IPS-15b (cell line): ENCODE results near the gene LEAP2.

Source experiments
- H3K27me3 ChIP-seq: one replicate; pipeline ENCODE4 v1.6.1; 2013; ENCODE audit warnings: low read length; ENCODE audit not compliant: control insufficient read depth, insufficient read depth
- H3K36me3 ChIP-seq: one replicate; pipeline ENCODE4 v1.6.1; 2013; ENCODE audit warnings: low read length; ENCODE audit not compliant: control insufficient read depth, insufficient read depth
- H3K4me1 ChIP-seq: one replicate; pipeline ENCODE4 v1.6.1; 2013; ENCODE audit warnings: mild to moderate bottlenecking, low read length; ENCODE audit not compliant: control insufficient read depth, insufficient read depth
- H3K4me3 ChIP-seq: one replicate; pipeline ENCODE4 v1.5.1; 2013; ENCODE audit warnings: low read depth, low read length
- H3K9ac ChIP-seq: one replicate; pipeline ENCODE4 v1.6.1; 2013; ENCODE audit warnings: low read depth, mild to moderate bottlenecking, low read length
- H3K9me3 ChIP-seq: one replicate; pipeline ENCODE4 v1.6.1; 2013; ENCODE audit warnings: mild to moderate bottlenecking, low read length; ENCODE audit not compliant: control insufficient read depth, insufficient read depth

The LEAP2 gene

DNA sequence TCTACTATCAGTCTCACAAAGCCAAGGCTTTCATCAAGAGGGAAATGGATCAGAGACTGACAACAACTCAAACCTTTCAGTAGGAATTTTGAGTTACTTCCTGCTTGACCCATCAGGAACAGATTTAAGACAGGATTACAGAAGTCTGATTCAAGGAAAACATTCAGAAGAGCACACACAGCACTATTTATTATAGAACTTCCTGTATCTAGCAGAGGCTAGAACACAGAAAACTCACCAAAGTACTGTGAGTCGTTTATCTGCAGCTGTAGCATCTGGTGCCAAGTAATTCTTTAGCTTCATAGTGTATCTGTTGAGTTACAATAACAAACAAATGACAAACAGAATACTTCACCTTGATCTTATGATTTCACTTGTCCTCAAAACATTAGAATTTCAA, 13.8 kb downstream of the LEAP2 start:
- no peak overlapping the region for H3K9ac ChIP-seq
- H3K27me3 ChIP-seq: no peaks in the 10 kb centered on the region
- H3K9me3 ChIP-seq: no peaks in the 10 kb centered on the region
- no peaks in the 10 kb centered on the region for H3K4me1 ChIP-seq
- peaks cover 13% of the 10 kb centered on the region for H3K36me3 ChIP-seq
- H3K4me3 ChIP-seq: no peak overlapping the region

DNA sequence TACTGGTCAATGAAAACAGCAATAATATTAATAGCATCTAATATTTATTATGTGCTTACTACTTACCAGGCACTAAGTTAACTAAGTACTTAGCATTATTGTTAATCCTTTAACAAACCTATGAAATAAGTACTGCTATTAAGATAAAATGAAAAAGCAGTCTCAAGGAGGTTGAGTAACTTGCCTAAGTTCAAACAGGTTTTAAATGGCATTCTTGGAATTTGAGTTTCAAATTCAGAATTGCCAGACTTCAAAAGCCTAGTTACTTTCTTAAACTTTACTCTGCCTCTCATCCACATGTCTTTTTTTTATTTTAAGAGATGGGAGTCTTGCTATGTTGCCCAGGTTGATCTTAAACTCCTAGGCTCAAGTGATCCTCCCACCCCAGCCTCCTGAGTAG, 16.0 kb downstream of the LEAP2 start:
- H3K4me3 ChIP-seq: no peak overlapping the region
- no peaks in the 10 kb centered on the region for H3K27me3 ChIP-seq
- no peaks in the 10 kb centered on the region for H3K4me1 ChIP-seq
- no peak overlapping the region for H3K9ac ChIP-seq
- H3K9me3 ChIP-seq: no peaks in the 10 kb centered on the region
- H3K36me3 ChIP-seq: peaks cover 13% of the 10 kb centered on the region

DNA sequence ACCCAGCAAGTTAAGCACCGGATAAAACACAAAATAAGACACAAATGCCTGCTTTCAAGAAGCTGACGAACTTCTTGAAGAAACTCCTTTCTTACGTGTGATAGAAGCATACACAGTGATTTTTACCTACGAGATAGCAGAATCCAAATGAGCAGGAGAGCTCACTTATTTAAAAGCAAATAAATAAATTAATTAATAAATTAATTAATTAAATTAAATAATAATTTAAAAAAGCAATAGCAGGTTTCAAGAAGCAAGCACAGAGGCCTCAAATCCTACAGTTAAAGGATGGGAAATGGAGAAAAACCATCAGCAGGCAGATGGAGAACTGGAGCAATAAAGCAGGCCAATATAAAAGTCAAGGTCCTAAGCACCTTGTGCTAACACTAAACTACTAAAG, 17.3 kb downstream of the LEAP2 start:
- Histone ChIP-seq H3K27me3 (no peaks in the 10 kb centered on the region), H3K36me3 (peaks cover 14% of the 10 kb centered on the region), H3K4me1 (no peaks in the 10 kb centered on the region), H3K4me3 (no peak overlapping the region), H3K9ac (no peak overlapping the region), H3K9me3 (no peaks in the 10 kb centered on the region)

DNA sequence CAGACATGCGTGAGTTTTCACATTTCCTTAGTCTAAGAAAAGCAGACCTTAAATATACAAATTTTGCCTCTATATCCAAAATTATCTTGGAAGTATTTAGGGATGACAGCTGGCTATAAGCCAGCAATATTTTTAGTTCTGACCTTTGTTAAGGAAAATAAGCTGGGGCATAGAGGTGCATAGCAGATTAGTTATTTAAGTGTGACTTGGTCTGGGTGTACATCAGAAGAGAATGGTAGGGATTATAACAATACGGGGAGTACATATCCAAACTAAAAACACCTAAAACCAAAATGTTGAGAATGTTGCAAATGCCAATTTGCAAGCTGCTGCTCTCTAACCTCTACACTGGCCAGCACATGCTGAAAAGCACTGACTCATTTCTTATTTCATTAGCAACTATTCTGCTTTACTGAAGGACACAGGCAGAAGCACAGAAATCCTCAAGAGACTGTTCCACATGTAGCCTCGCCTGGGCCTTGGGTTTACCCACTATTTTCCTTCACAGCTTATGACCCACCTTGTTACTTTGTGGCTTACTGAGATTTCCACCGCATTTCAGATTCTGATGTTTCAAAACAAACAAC, 22.3 kb downstream of the LEAP2 start:
- no peaks in the 10 kb centered on the region for H3K4me1 ChIP-seq
- no peaks in the 10 kb centered on the region for H3K9me3 ChIP-seq
- H3K27me3 ChIP-seq: no peaks in the 10 kb centered on the region
- peaks cover 19% of the 10 kb centered on the region for H3K36me3 ChIP-seq
- no peak overlapping the region for H3K4me3 ChIP-seq
- H3K9ac ChIP-seq: no peak overlapping the region

DNA sequence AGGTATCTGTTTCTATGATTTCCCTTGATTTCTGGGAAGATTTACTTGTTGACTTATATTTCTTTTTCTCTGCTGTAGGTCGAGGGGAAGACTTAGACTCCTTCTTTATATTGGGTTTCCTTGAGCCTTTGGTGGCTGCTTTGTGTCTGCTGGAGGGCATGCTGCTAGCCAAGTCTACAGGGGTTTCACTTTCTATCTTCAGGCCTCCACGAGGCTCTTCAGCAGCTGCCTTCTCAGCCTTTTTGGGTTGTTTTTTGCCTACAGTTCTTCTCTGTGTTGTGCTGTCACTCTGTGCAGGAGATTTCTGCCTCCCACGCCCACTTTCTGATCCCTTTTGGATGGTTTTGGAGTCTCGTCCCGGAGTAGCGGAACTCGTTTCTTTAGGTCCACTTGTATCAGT, 23.2 kb downstream of the LEAP2 start:
- H3K36me3 ChIP-seq: peaks cover 19% of the 10 kb centered on the region
- no peaks in the 10 kb centered on the region for H3K9me3 ChIP-seq
- no peak overlapping the region for H3K9ac ChIP-seq
- no peaks in the 10 kb centered on the region for H3K27me3 ChIP-seq
- no peak overlapping the region for H3K4me3 ChIP-seq
- H3K4me1 ChIP-seq: no peaks in the 10 kb centered on the region

DNA sequence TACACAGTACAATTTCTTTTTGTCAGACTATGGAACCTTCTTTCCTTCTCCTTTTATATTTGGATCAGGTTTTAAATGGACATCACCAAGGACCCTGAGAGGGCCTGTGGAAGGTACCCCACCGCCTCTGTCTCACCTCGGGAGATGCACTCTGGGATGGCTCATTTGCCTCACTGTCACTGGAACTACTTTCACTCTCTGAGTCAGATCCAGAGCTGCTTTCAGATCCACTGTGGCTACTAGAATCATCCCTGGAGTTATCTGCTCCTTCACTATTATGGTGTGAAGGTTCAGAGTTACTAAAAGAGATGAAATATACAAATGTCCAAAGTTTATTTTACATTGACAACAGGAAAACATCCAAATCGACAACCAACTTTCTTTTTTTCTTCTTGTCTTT, 24.6 kb downstream of the LEAP2 start:
- Histone ChIP-seq H3K36me3 (peaks cover 14% of the 10 kb centered on the region), H3K9me3 (no peaks in the 10 kb centered on the region)

DNA sequence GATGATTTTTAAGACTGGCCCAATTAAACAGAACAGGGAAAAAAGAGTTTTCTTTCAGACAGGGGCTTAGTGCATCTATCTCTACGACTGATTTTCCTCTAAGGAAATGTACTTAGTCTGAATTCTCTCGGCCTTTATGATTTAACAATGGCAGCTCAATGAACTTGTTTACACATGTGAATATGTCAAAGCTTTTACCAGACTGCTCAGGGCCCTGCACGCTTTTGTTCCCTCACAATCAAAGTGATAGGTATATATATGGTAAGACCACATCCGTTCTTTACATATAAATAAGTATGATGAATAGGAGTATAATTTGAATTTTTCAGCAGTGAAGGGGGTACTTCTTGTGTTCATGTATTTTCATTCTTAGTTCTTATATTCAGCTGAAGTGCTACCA, 27.6 kb downstream of the LEAP2 start:
- Histone ChIP-seq H3K9me3 (no peaks in the 10 kb centered on the region), H3K4me1 (no peaks in the 10 kb centered on the region), H3K4me3 (no peak overlapping the region), H3K36me3 (peaks cover 10% of the 10 kb centered on the region), H3K9ac (no peak overlapping the region), H3K27me3 (no peaks in the 10 kb centered on the region)

More for the DNA sequence above, 24.6 kb downstream of the LEAP2 start:
- Histone ChIP-seq H3K4me1 (no peaks in the 10 kb centered on the region), H3K4me3 (no peak overlapping the region), H3K9ac (no peak overlapping the region), H3K27me3 (no peaks in the 10 kb centered on the region)

DNA sequence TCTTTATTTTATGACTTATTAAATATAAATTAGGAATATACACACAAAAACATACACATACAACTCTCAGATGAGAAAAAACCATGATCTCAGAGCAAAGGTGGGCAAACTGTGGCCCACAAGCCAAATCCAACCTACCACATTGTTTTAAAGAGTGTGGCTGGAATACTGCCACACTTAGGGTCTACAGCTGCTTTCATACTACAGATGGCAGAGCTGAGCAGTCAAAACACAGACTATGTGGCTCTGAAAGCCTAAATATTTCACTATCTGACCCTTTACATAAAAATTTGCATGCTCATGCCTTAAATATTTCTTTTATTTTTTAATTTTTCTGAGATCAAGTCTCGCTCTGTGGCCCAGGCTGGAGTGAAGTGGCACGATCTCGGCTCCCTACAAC, 28.3 kb downstream of the LEAP2 start:
- H3K27me3 ChIP-seq: no peaks in the 10 kb centered on the region
- no peak overlapping the region for H3K4me3 ChIP-seq
- no peak overlapping the region for H3K9ac ChIP-seq
- peaks cover 3% of the 10 kb centered on the region for H3K36me3 ChIP-seq
- H3K9me3 ChIP-seq: no peaks in the 10 kb centered on the region
- no peaks in the 10 kb centered on the region for H3K4me1 ChIP-seq

DNA sequence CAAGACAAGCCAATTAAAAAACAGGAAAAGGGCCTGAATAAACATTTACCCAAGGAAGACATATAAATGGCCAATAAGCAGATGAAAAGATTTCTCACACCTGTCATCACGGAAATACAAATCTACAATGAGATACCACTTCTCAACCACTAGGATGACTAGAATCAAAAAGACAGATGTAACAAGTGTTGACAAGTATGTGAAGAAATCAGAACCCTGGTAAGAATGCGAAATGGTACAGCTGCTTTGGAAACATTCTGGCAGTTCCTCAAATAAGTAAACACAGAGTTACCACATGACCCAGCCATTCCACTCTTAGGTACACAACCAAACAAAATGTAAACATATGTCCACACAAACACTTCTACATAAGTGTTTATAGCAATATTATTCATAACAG, 32.5 kb downstream of the LEAP2 start:
- H3K9ac ChIP-seq: no peak overlapping the region
- no peaks in the 10 kb centered on the region for H3K27me3 ChIP-seq
- no peaks in the 10 kb centered on the region for H3K9me3 ChIP-seq
- H3K4me1 ChIP-seq: peaks cover 3% of the 10 kb centered on the region
- H3K4me3 ChIP-seq: no peak overlapping the region
- H3K36me3 ChIP-seq: no peaks in the 10 kb centered on the region

DNA sequence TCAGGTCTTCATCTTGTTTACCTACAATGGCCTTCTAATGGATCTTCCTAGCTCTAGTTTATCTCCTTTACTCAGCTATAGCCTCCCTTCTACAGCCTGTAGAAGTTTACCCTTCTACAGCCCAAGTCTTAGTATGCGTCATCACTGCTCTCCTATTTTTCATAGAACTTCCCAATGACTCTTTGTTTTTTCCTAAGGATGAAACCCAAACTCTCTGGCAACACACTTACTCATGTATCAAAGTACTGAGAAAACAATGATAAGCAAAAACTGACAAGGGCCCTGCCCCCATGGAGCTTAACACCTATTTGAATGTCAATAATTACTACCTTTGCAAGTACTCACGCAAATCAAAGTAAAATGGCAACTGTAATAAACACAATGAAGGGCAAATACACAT, 33.7 kb downstream of the LEAP2 start:
- no peaks in the 10 kb centered on the region for H3K9me3 ChIP-seq
- H3K27me3 ChIP-seq: no peaks in the 10 kb centered on the region
- H3K36me3 ChIP-seq: peaks cover 1% of the 10 kb centered on the region
- no peak overlapping the region for H3K4me3 ChIP-seq
- H3K9ac ChIP-seq: no peak overlapping the region
- peaks cover 3% of the 10 kb centered on the region for H3K4me1 ChIP-seq

DNA sequence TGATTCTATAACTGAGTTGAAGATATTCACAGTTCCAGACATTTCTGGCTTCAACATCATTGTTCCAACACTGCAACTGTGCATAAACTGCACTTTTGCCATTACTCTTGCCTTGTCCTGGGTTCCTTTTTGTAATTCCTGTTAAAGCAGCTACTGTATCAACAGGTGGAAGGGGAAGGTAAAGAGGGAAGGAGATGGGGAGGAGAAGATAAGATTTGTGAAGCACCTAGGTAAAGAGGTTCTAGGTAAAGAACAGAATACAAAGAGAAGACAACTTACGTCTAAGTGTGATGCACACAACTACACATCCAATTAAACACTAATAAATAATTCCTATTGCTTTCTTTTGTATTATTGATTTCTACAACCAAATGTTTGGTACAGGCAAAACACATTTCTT, 36.2 kb downstream of the LEAP2 start:
- no peaks in the 10 kb centered on the region for H3K27me3 ChIP-seq
- H3K9me3 ChIP-seq: no peaks in the 10 kb centered on the region
- H3K9ac ChIP-seq: no peak overlapping the region
- peaks cover 6% of the 10 kb centered on the region for H3K36me3 ChIP-seq
- H3K4me1 ChIP-seq: peaks cover 3% of the 10 kb centered on the region
- no peak overlapping the region for H3K4me3 ChIP-seq

DNA sequence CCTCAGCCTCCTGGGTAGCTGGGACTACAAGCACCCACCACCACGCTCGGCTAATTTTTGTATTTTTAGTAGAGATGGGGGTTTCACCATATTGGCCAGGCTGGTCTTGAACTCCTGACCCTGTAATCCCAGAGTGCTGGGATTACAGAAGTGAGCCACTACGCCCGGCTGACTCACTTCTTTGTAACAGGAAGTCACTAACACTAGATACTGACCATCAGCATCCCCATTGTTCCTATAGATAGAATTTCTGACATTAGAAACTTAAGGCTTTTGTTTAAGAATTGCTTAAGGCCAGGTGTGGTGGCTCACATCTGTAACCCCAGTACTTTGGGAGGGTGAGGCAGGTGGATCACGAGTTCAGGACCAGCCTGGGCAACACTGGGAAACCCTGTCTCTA, 42.2 kb downstream of the LEAP2 start:
- no peak overlapping the region for H3K4me3 ChIP-seq
- H3K36me3 ChIP-seq: peaks cover 8% of the 10 kb centered on the region
- no peaks in the 10 kb centered on the region for H3K4me1 ChIP-seq
- no peaks in the 10 kb centered on the region for H3K9me3 ChIP-seq
- no peaks in the 10 kb centered on the region for H3K27me3 ChIP-seq
- H3K9ac ChIP-seq: no peak overlapping the region
